Ovary (tissue), 3 donors: Measurements from ENCODE around the gene GBX1.

Source experiments
- EP300 ChIP-seq: sonication (generic); formaldehyde crosslinking; IDR thresholded peaks from one replicate; pipeline ENCODE4 v1.6.1; 2017; ENCODE audit warnings: antibody characterized with exemption
- POLR2A ChIP-seq: fragments of 450-650 bp; IDR thresholded peaks from one replicate; pipeline ENCODE4 v1.6.1; 2017; ENCODE audit warnings: antibody characterized with exemption, mild to moderate bottlenecking, moderate library complexity
- TF ChIP-seq, protein P1 (sequence below), 3 donors: fragments of 450-650 bp in 2 of 3; fragments of 200-600 bp in 1 of 3; IDR thresholded peaks; one replicate each; pipeline versions ENCODE4 v1.5.1 to v1.8.0; 2016 to 2022; ENCODE audit warnings: antibody characterized with exemption in 3 of 3, mild to moderate bottlenecking in 1 of 3
- donor health status: DM: no; HTN: no; CAD: no.

GRCh38 chr7:151123822-151124464 lies 43.6 kb downstream of the GBX1 start:
- TF ChIP-seq, protein P1, sequence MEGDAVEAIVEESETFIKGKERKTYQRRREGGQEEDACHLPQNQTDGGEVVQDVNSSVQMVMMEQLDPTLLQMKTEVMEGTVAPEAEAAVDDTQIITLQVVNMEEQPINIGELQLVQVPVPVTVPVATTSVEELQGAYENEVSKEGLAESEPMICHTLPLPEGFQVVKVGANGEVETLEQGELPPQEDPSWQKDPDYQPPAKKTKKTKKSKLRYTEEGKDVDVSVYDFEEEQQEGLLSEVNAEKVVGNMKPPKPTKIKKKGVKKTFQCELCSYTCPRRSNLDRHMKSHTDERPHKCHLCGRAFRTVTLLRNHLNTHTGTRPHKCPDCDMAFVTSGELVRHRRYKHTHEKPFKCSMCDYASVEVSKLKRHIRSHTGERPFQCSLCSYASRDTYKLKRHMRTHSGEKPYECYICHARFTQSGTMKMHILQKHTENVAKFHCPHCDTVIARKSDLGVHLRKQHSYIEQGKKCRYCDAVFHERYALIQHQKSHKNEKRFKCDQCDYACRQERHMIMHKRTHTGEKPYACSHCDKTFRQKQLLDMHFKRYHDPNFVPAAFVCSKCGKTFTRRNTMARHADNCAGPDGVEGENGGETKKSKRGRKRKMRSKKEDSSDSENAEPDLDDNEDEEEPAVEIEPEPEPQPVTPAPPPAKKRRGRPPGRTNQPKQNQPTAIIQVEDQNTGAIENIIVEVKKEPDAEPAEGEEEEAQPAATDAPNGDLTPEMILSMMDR (IDR thresholded peaks at IDR 0.05): peak; percentile 88 to 93 (median 90)
- TF ChIP-seq POLR2A (no peak), EP300 (no peak)
